GM21529 (cell line): ENCODE data around the gene SIX3.

ENCODE experiments used
- ATAC-seq: cut with Tn5 transposase; IDR thresholded peaks from one replicate; pipeline ENCODE4 v1.9.1; 2021; ENCODE audit not compliant: unreplicated experiment

The SIX3 gene

GRCh38 chr2:44930274-44931197 lies 11.0 kb upstream of the SIX3 start:
- ATAC-seq: no peak

- ATAC-seq: no peak
Measured at GRCh38 chr2:44931198-44931780, 10.2 kb upstream of the SIX3 start.

GRCh38 chr2:44932079-44932478 lies 9.4 kb upstream of the SIX3 start:
- ATAC-seq: no peak

GRCh38 chr2:44932564-44933392 lies 8.7 kb upstream of the SIX3 start:
- no peak for ATAC-seq

GRCh38 chr2:44933434-44933951 lies 8.0 kb upstream of the SIX3 start:
- no peak for ATAC-seq

- ATAC-seq: no peak
Measured at GRCh38 chr2:44934038-44934982, 7.2 kb upstream of the SIX3 start.

GRCh38 chr2:44934983-44935728 lies 6.3 kb upstream of the SIX3 start:
- no peak for ATAC-seq

GRCh38 chr2:44935729-44936098 lies 5.8 kb upstream of the SIX3 start:
- no peak for ATAC-seq

GRCh38 chr2:44936275-44936674 lies 5.2 kb upstream of the SIX3 start:
- no peak for ATAC-seq

- ATAC-seq: no peak
Measured at GRCh38 chr2:44936715-44937687, 4.5 kb upstream of the SIX3 start.

- no peak for ATAC-seq
Measured at GRCh38 chr2:44937688-44938240, 3.7 kb upstream of the SIX3 start.

- no peak for ATAC-seq
Measured at GRCh38 chr2:44938287-44939105, 3.0 kb upstream of the SIX3 start.

- ATAC-seq: no peak
Measured at GRCh38 chr2:44939106-44940048, 2.1 kb upstream of the SIX3 start.

- ATAC-seq: no peak
Measured at GRCh38 chr2:44940049-44940494, 1.4 kb upstream of the SIX3 start.

- no peak for ATAC-seq
Measured at GRCh38 chr2:44940732-44941464, 604 bp upstream of the SIX3 start.
